ENCODE results near the gene MDFI.

The MDFI gene

GRCh38 chr6:41667195-41667594, 28.9 kb downstream of the MDFI start:
- H3K4me1 ChIP-seq (ENCODE audit: control insufficient read depth, insufficient read depth, low read length), result no peaks in the 10 kb centered on the region
- H3K4me2 ChIP-seq (ENCODE audit: low read length), result no peak overlapping the region
- no peak overlapping the region for H3K4me3 ChIP-seq (ENCODE audit: low read length)
- no peaks in the 10 kb centered on the region for H3K36me3 ChIP-seq (ENCODE audit: insufficient read depth, low read length)
- H3K9ac ChIP-seq (ENCODE audit: low read depth, low read length), result no peak overlapping the region
- no peaks in the 10 kb centered on the region for H3K9me3 ChIP-seq (replicated peaks; ENCODE audit: low read length)
- H3K27me3 ChIP-seq (ENCODE audit: control insufficient read depth, insufficient read depth, low read length), result peaks cover 58% of the 10 kb centered on the region

GRCh38 chr6:41668968-41669367, 30.7 kb downstream of the MDFI start:
- Histone ChIP-seq H3K9ac (ENCODE audit: low read depth, low read length) (no peak overlapping the region), H3K4me3 (ENCODE audit: low read length) (no peak overlapping the region), H3K9me3 (replicated peaks; ENCODE audit: low read length) (no peaks in the 10 kb centered on the region), H3K36me3 (ENCODE audit: insufficient read depth, low read length) (no peaks in the 10 kb centered on the region), H3K4me2 (ENCODE audit: low read length) (no peak overlapping the region), H3K4me1 (ENCODE audit: control insufficient read depth, insufficient read depth, low read length) (no peaks in the 10 kb centered on the region), H3K27me3 (ENCODE audit: control insufficient read depth, insufficient read depth, low read length) (peaks cover 54% of the 10 kb centered on the region)

GRCh38 chr6:41670703-41671360, 32.6 kb downstream of the MDFI start:
- Histone ChIP-seq H3K4me2 (ENCODE audit: low read length) (no peak overlapping the region), H3K9me3 (replicated peaks; ENCODE audit: low read length) (no peaks in the 10 kb centered on the region), H3K9ac (ENCODE audit: low read depth, low read length) (no peak overlapping the region), H3K4me1 (ENCODE audit: control insufficient read depth, insufficient read depth, low read length) (no peaks in the 10 kb centered on the region), H3K27me3 (ENCODE audit: control insufficient read depth, insufficient read depth, low read length) (peaks cover 49% of the 10 kb centered on the region), H3K36me3 (ENCODE audit: insufficient read depth, low read length) (no peaks in the 10 kb centered on the region), H3K4me3 (ENCODE audit: low read length) (no peak overlapping the region)

- no peak overlapping the region for H3K4me2 ChIP-seq (ENCODE audit: low read length)
- no peak overlapping the region for H3K4me3 ChIP-seq (ENCODE audit: low read length)
- H3K9ac ChIP-seq (ENCODE audit: low read depth, low read length), result no peak overlapping the region
- H3K9me3 ChIP-seq (replicated peaks; ENCODE audit: low read length), result no peaks in the 10 kb centered on the region
- H3K36me3 ChIP-seq (ENCODE audit: insufficient read depth, low read length), result no peaks in the 10 kb centered on the region
- H3K27me3 ChIP-seq (ENCODE audit: control insufficient read depth, insufficient read depth, low read length), result peaks cover 49% of the 10 kb centered on the region
- H3K4me1 ChIP-seq (ENCODE audit: control insufficient read depth, insufficient read depth, low read length), result no peaks in the 10 kb centered on the region
These were observed 33.1 kb downstream of the MDFI start for GRCh38 chr6:41671376-41671775.

- H3K9me3 ChIP-seq (replicated peaks; ENCODE audit: low read length), result no peaks in the 10 kb centered on the region
- peaks cover 46% of the 10 kb centered on the region for H3K27me3 ChIP-seq (ENCODE audit: control insufficient read depth, insufficient read depth, low read length)
These were observed 33.7 kb downstream of the MDFI start for GRCh38 chr6:41672016-41672415.

GRCh38 chr6:41672816-41673703, 34.8 kb downstream of the MDFI start:
- H3K4me2 ChIP-seq (ENCODE audit: low read length), result no peak overlapping the region
- H3K4me3 ChIP-seq (ENCODE audit: low read length), result no peak overlapping the region
- no peak overlapping the region for H3K9ac ChIP-seq (ENCODE audit: low read depth, low read length)
- H3K36me3 ChIP-seq (ENCODE audit: insufficient read depth, low read length), result no peaks in the 10 kb centered on the region
- no peaks in the 10 kb centered on the region for H3K4me1 ChIP-seq (ENCODE audit: control insufficient read depth, insufficient read depth, low read length)
- no peaks in the 10 kb centered on the region for H3K9me3 ChIP-seq (replicated peaks; ENCODE audit: low read length)
- H3K27me3 ChIP-seq (ENCODE audit: control insufficient read depth, insufficient read depth, low read length), result peaks cover 36% of the 10 kb centered on the region

More at GRCh38 chr6:41672016-41672415, 33.7 kb downstream of the MDFI start:
- H3K4me1 ChIP-seq (ENCODE audit: control insufficient read depth, insufficient read depth, low read length), result no peaks in the 10 kb centered on the region
- no peaks in the 10 kb centered on the region for H3K36me3 ChIP-seq (ENCODE audit: insufficient read depth, low read length)
- H3K4me3 ChIP-seq (ENCODE audit: low read length), result no peak overlapping the region
- H3K9ac ChIP-seq (ENCODE audit: low read depth, low read length), result no peak overlapping the region
- H3K4me2 ChIP-seq (ENCODE audit: low read length), result no peak overlapping the region

- Histone ChIP-seq H3K4me1 (ENCODE audit: control insufficient read depth, insufficient read depth, low read length) (no peaks in the 10 kb centered on the region), H3K36me3 (ENCODE audit: insufficient read depth, low read length) (no peaks in the 10 kb centered on the region), H3K4me2 (ENCODE audit: low read length) (no peak overlapping the region), H3K27me3 (ENCODE audit: control insufficient read depth, insufficient read depth, low read length) (peaks cover 36% of the 10 kb centered on the region), H3K9me3 (replicated peaks; ENCODE audit: low read length) (no peaks in the 10 kb centered on the region), H3K4me3 (ENCODE audit: low read length) (no peak overlapping the region), H3K9ac (ENCODE audit: low read depth, low read length) (no peak overlapping the region)
These were observed 35.4 kb downstream of the MDFI start for GRCh38 chr6:41673704-41674000.

- Histone ChIP-seq H3K9me3 (replicated peaks; ENCODE audit: low read length) (no peaks in the 10 kb centered on the region), H3K4me3 (ENCODE audit: low read length) (no peak overlapping the region), H3K36me3 (ENCODE audit: insufficient read depth, low read length) (no peaks in the 10 kb centered on the region), H3K27me3 (ENCODE audit: control insufficient read depth, insufficient read depth, low read length) (peaks cover 31% of the 10 kb centered on the region), H3K9ac (ENCODE audit: low read depth, low read length) (no peak overlapping the region), H3K4me2 (ENCODE audit: low read length) (no peak overlapping the region), H3K4me1 (ENCODE audit: control insufficient read depth, insufficient read depth, low read length) (no peaks in the 10 kb centered on the region)
These were observed 36.1 kb downstream of the MDFI start for GRCh38 chr6:41674231-41675000.

GRCh38 chr6:41675176-41675775, 37.0 kb downstream of the MDFI start:
- Histone ChIP-seq H3K9me3 (replicated peaks; ENCODE audit: low read length) (no peaks in the 10 kb centered on the region), H3K4me3 (ENCODE audit: low read length) (no peak overlapping the region), H3K9ac (ENCODE audit: low read depth, low read length) (no peak overlapping the region), H3K36me3 (ENCODE audit: insufficient read depth, low read length) (no peaks in the 10 kb centered on the region), H3K4me1 (ENCODE audit: control insufficient read depth, insufficient read depth, low read length) (no peaks in the 10 kb centered on the region), H3K4me2 (ENCODE audit: low read length) (no peak overlapping the region), H3K27me3 (ENCODE audit: control insufficient read depth, insufficient read depth, low read length) (peaks cover 31% of the 10 kb centered on the region)

- H3K9me3 ChIP-seq (replicated peaks; ENCODE audit: low read length), result no peaks in the 10 kb centered on the region
- H3K4me3 ChIP-seq (ENCODE audit: low read length), result no peak overlapping the region
- peaks cover 25% of the 10 kb centered on the region for H3K27me3 ChIP-seq (ENCODE audit: control insufficient read depth, insufficient read depth, low read length)
- H3K36me3 ChIP-seq (ENCODE audit: insufficient read depth, low read length), result no peaks in the 10 kb centered on the region
- H3K4me2 ChIP-seq (ENCODE audit: low read length), result no peak overlapping the region
- no peaks in the 10 kb centered on the region for H3K4me1 ChIP-seq (ENCODE audit: control insufficient read depth, insufficient read depth, low read length)
- no peak overlapping the region for H3K9ac ChIP-seq (ENCODE audit: low read depth, low read length)
These were observed 37.7 kb downstream of the MDFI start for GRCh38 chr6:41675992-41676391.

GRCh38 chr6:41676431-41676830, 38.2 kb downstream of the MDFI start:
- Histone ChIP-seq H3K4me3 (ENCODE audit: low read length) (no peak overlapping the region), H3K4me2 (ENCODE audit: low read length) (no peak overlapping the region), H3K4me1 (ENCODE audit: control insufficient read depth, insufficient read depth, low read length) (no peaks in the 10 kb centered on the region)

More at GRCh38 chr6:41676431-41676830, 38.2 kb downstream of the MDFI start:
- no peak overlapping the region for H3K9ac ChIP-seq (ENCODE audit: low read depth, low read length)
- no peaks in the 10 kb centered on the region for H3K36me3 ChIP-seq (ENCODE audit: insufficient read depth, low read length)
- no peaks in the 10 kb centered on the region for H3K9me3 ChIP-seq (replicated peaks; ENCODE audit: low read length)
- H3K27me3 ChIP-seq (ENCODE audit: control insufficient read depth, insufficient read depth, low read length), result peaks cover 21% of the 10 kb centered on the region
